Ramos (cell line): ENCODE data around the gene CITED4.

Source experiments
- in situ Hi-C: fragments of 300-500 bp; cut with MboI; formaldehyde crosslinking; loops from one replicate; pipeline ENCODE4 v1.14.3; 2022; ENCODE audit warnings: low sequenced_read_pairs; ENCODE audit not compliant: unreplicated experiment

Gene CITED4

GRCh38 chr1:40838980-40839942 lies 22.9 kb downstream of the CITED4 start:
- in situ Hi-C loops = no loop called here

GRCh38 chr1:40838045-40838979 lies 23.9 kb downstream of the CITED4 start:
- in situ Hi-C loops = no loop called here

- in situ Hi-C loops = no loop called here
These were observed 24.6 kb downstream of the CITED4 start for GRCh38 chr1:40837601-40838000.

GRCh38 chr1:40836283-40836682 lies 25.9 kb downstream of the CITED4 start:
- in situ Hi-C loops = no loop called here

- in situ Hi-C loops = no loop called here
These were observed 27.1 kb downstream of the CITED4 start for GRCh38 chr1:40834968-40835545.

- in situ Hi-C loops = no loop called here
These were observed 28.2 kb downstream of the CITED4 start for GRCh38 chr1:40833979-40834378.

- in situ Hi-C loops = no loop called here
These were observed 31.0 kb downstream of the CITED4 start for GRCh38 chr1:40831001-40831732.

GRCh38 chr1:40830419-40830943 lies 31.7 kb downstream of the CITED4 start:
- in situ Hi-C loops = no loop called here

- in situ Hi-C loops = no loop called here
These were observed 32.4 kb downstream of the CITED4 start for GRCh38 chr1:40829631-40830245.

GRCh38 chr1:40825996-40826395 lies 36.2 kb downstream of the CITED4 start:
- in situ Hi-C loops = no loop called here

- in situ Hi-C loops = no loop called here
These were observed 36.8 kb downstream of the CITED4 start for GRCh38 chr1:40825435-40825788.

- in situ Hi-C loops = no loop called here
These were observed 37.4 kb downstream of the CITED4 start for GRCh38 chr1:40824591-40825434.

- in situ Hi-C loops = no loop called here
These were observed 38.2 kb downstream of the CITED4 start for GRCh38 chr1:40823983-40824382.

GRCh38 chr1:40823345-40823744 lies 38.8 kb downstream of the CITED4 start:
- in situ Hi-C loops = no loop called here

GRCh38 chr1:40822890-40823289 lies 39.3 kb downstream of the CITED4 start:
- in situ Hi-C loops = no loop called here

- in situ Hi-C loops = no loop called here
These were observed 41.1 kb downstream of the CITED4 start for GRCh38 chr1:40820911-40821693.

GRCh38 chr1:40820251-40820797 lies 41.8 kb downstream of the CITED4 start:
- in situ Hi-C loops = no loop called here
